Measurements from ENCODE around the gene MYB. TPM values are rescaled to one million over a fixed set of nuclear protein-coding genes. Genes with fewer than 3 reads are reported as not detected.

Gene MYB
- total RNA-seq, 2 donors from 2014 or later, result 5.3 to 5.4 TPM

- DNase-seq, result no peak
- no peaks in the 10 kb centered on the region for H3K27me3 Mint-ChIP-seq (ENCODE audit: insufficient read depth)
- no peaks in the 10 kb centered on the region for H3K9me3 ChIP-seq (ENCODE audit: control insufficient read depth, low read length)
- H3K4me3 ChIP-seq (ENCODE audit: low read length), result no peak overlapping the region
- H3K9ac ChIP-seq (ENCODE audit: extremely low read depth, low read length, poor library complexity, severe bottlenecking), result no peak overlapping the region
- H3K36me3 ChIP-seq (ENCODE audit: control insufficient read depth, insufficient read depth, low read length), result no peaks in the 10 kb centered on the region
- no peak overlapping the region for H3K27ac Mint-ChIP-seq
- 94 to 96% methylated on average over 5 of the region's 5 CpGs for WGBS, 2 experiments (ENCODE audit: insufficient coverage in 1 of 2, insufficient read length in 1 of 2)
- H3K4me3 Mint-ChIP-seq, result no peak overlapping the region
- H3K4me1 ChIP-seq (ENCODE audit: control insufficient read depth, insufficient read depth, low read length), result peaks cover 9% of the 10 kb centered on the region
- H3K27ac ChIP-seq (ENCODE audit: low read depth, low read length), result no peak overlapping the region
- TF ChIP-seq CTCF (conservative IDR thresholded peaks at IDR 0.05), result no peak
- H3K9me3 Mint-ChIP-seq, result no peaks in the 10 kb centered on the region
- H3K4me1 Mint-ChIP-seq, result peaks cover 16% of the 10 kb centered on the region
- H3K27me3 ChIP-seq (ENCODE audit: control insufficient read depth, insufficient read depth, low read length, poor library complexity, severe bottlenecking), result no peaks in the 10 kb centered on the region
- H3K36me3 Mint-ChIP-seq (ENCODE audit: low read depth), result no peaks in the 10 kb centered on the region
Observed at GRCh38 chr6:135233686-135234491, 52.8 kb downstream of the MYB start.

GRCh38 chr6:135234492-135234780 is 53.3 kb downstream of the MYB start:
- Histone ChIP-seq H3K9ac (ENCODE audit: extremely low read depth, low read length, poor library complexity, severe bottlenecking) (no peak overlapping the region), H3K36me3 (ENCODE audit: control insufficient read depth, insufficient read depth, low read length) (no peaks in the 10 kb centered on the region), H3K4me1 (ENCODE audit: control insufficient read depth, insufficient read depth, low read length) (peaks cover 9% of the 10 kb centered on the region), H3K4me3 (ENCODE audit: low read length) (no peak overlapping the region), H3K27me3 (ENCODE audit: control insufficient read depth, insufficient read depth, low read length, poor library complexity, severe bottlenecking) (no peaks in the 10 kb centered on the region), H3K9me3 (ENCODE audit: control insufficient read depth, low read length) (no peaks in the 10 kb centered on the region), H3K27ac (ENCODE audit: low read depth, low read length) (no peak overlapping the region)
- Mint-ChIP-seq H3K4me3 (no peak overlapping the region), H3K36me3 (ENCODE audit: low read depth) (no peaks in the 10 kb centered on the region), H3K27ac (no peak overlapping the region), H3K9me3 (no peaks in the 10 kb centered on the region), H3K4me1 (peaks cover 17% of the 10 kb centered on the region), H3K27me3 (ENCODE audit: insufficient read depth) (no peaks in the 10 kb centered on the region)
- DNase-seq, result no peak
- no peak for TF ChIP-seq CTCF (conservative IDR thresholded peaks at IDR 0.05)
- WGBS, 2 experiments (ENCODE audit: insufficient coverage in 1 of 2, insufficient read length in 1 of 2), result 100% methylated on average over 1 of the region's 1 CpG; no CpG with 5 or more reads in 1 of the 2 experiments

- H3K4me3 Mint-ChIP-seq, result no peak overlapping the region
- Histone ChIP-seq H3K27me3 (ENCODE audit: control insufficient read depth, insufficient read depth, low read length, poor library complexity, severe bottlenecking) (no peaks in the 10 kb centered on the region), H3K27ac (ENCODE audit: low read depth, low read length) (no peak overlapping the region), H3K9ac (ENCODE audit: extremely low read depth, low read length, poor library complexity, severe bottlenecking) (no peak overlapping the region), H3K36me3 (ENCODE audit: control insufficient read depth, insufficient read depth, low read length) (no peaks in the 10 kb centered on the region), H3K4me3 (ENCODE audit: low read length) (no peak overlapping the region), H3K9me3 (ENCODE audit: control insufficient read depth, low read length) (no peaks in the 10 kb centered on the region), H3K4me1 (ENCODE audit: control insufficient read depth, insufficient read depth, low read length) (peaks cover 9% of the 10 kb centered on the region)
- no peak for TF ChIP-seq CTCF (conservative IDR thresholded peaks at IDR 0.05)
- H3K36me3 Mint-ChIP-seq (ENCODE audit: low read depth), result no peaks in the 10 kb centered on the region
- peaks cover 3% of the 10 kb centered on the region for H3K27me3 Mint-ChIP-seq (ENCODE audit: insufficient read depth)
- no peak overlapping the region for H3K27ac Mint-ChIP-seq
- no peaks in the 10 kb centered on the region for H3K9me3 Mint-ChIP-seq
- H3K4me1 Mint-ChIP-seq, result peaks cover 14% of the 10 kb centered on the region
- 87 to 93% methylated on average over 5 of the region's 5 CpGs for WGBS, 2 experiments (ENCODE audit: insufficient coverage in 1 of 2, insufficient read length in 1 of 2)
- DNase-seq, result no peak
Observed at GRCh38 chr6:135235716-135236115, 54.6 kb downstream of the MYB start.

All from endodermal cell (in vitro differentiated cells).